H1 (cell line): ENCODE measurements around the gene SLC13A4. TPM values are rescaled to one million over a fixed set of nuclear protein-coding genes. Genes with fewer than 3 reads are reported as not detected.

ENCODE experiments used
- CTCF ChIA-PET: fragments of 300-600 bp; sonication (Branson Sonifier 250); formaldehyde crosslinking; loops from one replicate; lab custom pipeline; 2021; ENCODE audit not compliant: partially characterized antibody; lab: Charles Lee
- POLR2A ChIA-PET: fragments of 300-600 bp; sonication (Branson Sonifier 250); formaldehyde crosslinking; loops from one replicate; lab custom pipeline; 2021; ENCODE audit warnings: inconsistent platforms; ENCODE audit not compliant: partially characterized antibody; lab: Charles Lee
- DNase-seq, 2 experiments: peaks; one replicate each; pipeline versions ENCODE4 v3.0.0 to v3.0.0-alpha.2; 2010 to 2022; ENCODE audit warnings: low spot score in 2 of 2, low read depth in 1 of 2, mixed read lengths in 1 of 2
- FAIRE-seq: peaks from 2 replicates; lab custom pipeline; 2011; peaks lifted over from hg19 to GRCh38; lab: Jason Lieb, UNC
- H2AFZ ChIP-seq: 2 replicates; pipeline ENCODE4 v1.8.1; 2012; ENCODE audit warnings: low read length, inconsistent platforms
- H2AK5ac ChIP-seq: 2 replicates; pipeline ENCODE4 v1.6.1; 2013; ENCODE audit warnings: low read depth, low read length
- H2BK120ac ChIP-seq: replicated peaks from 2 replicates; pipeline ENCODE3; 2013; ENCODE audit warnings: low read depth, low read length, inconsistent platforms
- H2BK12ac ChIP-seq: 2 replicates; pipeline ENCODE4 v1.6.1; 2013; ENCODE audit warnings: low read depth, low read length
- H2BK15ac ChIP-seq: 2 replicates; pipeline ENCODE4 v1.6.1; 2013; ENCODE audit warnings: low read length
- H2BK20ac ChIP-seq: 2 replicates; pipeline ENCODE4 v1.6.1; 2013; ENCODE audit warnings: low read length
- H2BK5ac ChIP-seq: 2 replicates; pipeline ENCODE4 v1.6.1; 2013; ENCODE audit warnings: low read depth, low read length
- H3K14ac ChIP-seq: 2 replicates; pipeline ENCODE4 v1.6.1; 2013; ENCODE audit warnings: inconsistent platforms; ENCODE audit not compliant: insufficient read length
- H3K18ac ChIP-seq: 2 replicates; pipeline ENCODE4 v1.6.1; 2013; ENCODE audit warnings: low read length; ENCODE audit errors: extremely low read depth
- H3K23ac ChIP-seq: 2 replicates; pipeline ENCODE4 v1.6.1; 2013; ENCODE audit warnings: inconsistent platforms; ENCODE audit not compliant: insufficient read length
- H3K23me2 ChIP-seq: 2 replicates; pipeline ENCODE4 v1.6.1; 2013; ENCODE audit warnings: low read depth, low read length
- H3K27ac ChIP-seq: 2 replicates; pipeline ENCODE4 v1.6.1; 2011; ENCODE audit warnings: low read depth, low read length, inconsistent platforms
- H3K27me3 ChIP-seq, 4 experiments: replicated peaks in 1 of 4; 1 replicate in 1 of 4; 2 replicates in 3 of 4; pipeline versions ENCODE4 v1.6.1 to v1.8.1; 2011 to 2013; ENCODE audit warnings: low read length in 3 of 4, mild to moderate bottlenecking in 3 of 4, inconsistent platforms in 2 of 4, mixed read lengths in 2 of 4, moderate library complexity in 1 of 4; ENCODE audit not compliant: control insufficient read depth in 3 of 4, insufficient read depth in 3 of 4; ENCODE audit errors: extremely low read depth in 1 of 4
- H3K36me3 ChIP-seq, 4 experiments: 2 replicates each; pipeline versions ENCODE4 v1.6.1 to v1.8.1; 2011 to 2013; ENCODE audit warnings: mild to moderate bottlenecking in 4 of 4, low read length in 3 of 4, moderate library complexity in 2 of 4, control low read depth in 1 of 4, inconsistent platforms in 1 of 4; ENCODE audit not compliant: insufficient read depth in 4 of 4, control insufficient read depth in 2 of 4
- H3K4ac ChIP-seq: replicated peaks from 2 replicates; pipeline ENCODE3; 2013; ENCODE audit warnings: low read length, low read depth, mixed read lengths, inconsistent platforms; ENCODE audit not compliant: insufficient read length
- H3K4me1 ChIP-seq, 4 experiments: replicated peaks in 1 of 4; 1 replicate in 1 of 4; 2 replicates in 3 of 4; pipeline versions ENCODE4 v1.6.1 to v1.8.1; 2011 to 2013; ENCODE audit warnings: low read length in 3 of 4, inconsistent platforms in 2 of 4, mixed read lengths in 1 of 4; ENCODE audit not compliant: insufficient read depth in 4 of 4, control insufficient read depth in 3 of 4
- H3K4me2 ChIP-seq, 2 experiments: 2 replicates each; pipeline versions ENCODE4 v1.6.1 to v1.8.1; 2011 to 2013; ENCODE audit warnings: low read depth in 2 of 2, low read length in 2 of 2, control low read depth in 1 of 2, inconsistent platforms in 1 of 2, mild to moderate bottlenecking in 1 of 2; ENCODE audit not compliant: insufficient read depth in 1 of 2
- H3K4me3 ChIP-seq, 4 experiments: fragments of 200-600, 300-600 bp in 1 of 4; sonication (generic), shearing (Covaris generic), sonication (Bioruptor Twin) in 1 of 4; 2 replicates each; pipeline versions ENCODE4 v1.5.1 to v1.8.1; 2011 to 2016; ENCODE audit warnings: low read length in 4 of 4, low read depth in 3 of 4, control low read depth in 2 of 4, inconsistent platforms in 2 of 4, mild to moderate bottlenecking in 2 of 4, mixed read lengths in 1 of 4, moderate library complexity in 1 of 4; ENCODE audit not compliant: insufficient read depth in 2 of 4; ENCODE audit errors: extremely low read depth in 1 of 4
- H3K56ac ChIP-seq: replicated peaks from 2 replicates; pipeline ENCODE3; 2013; ENCODE audit warnings: low read depth, mild to moderate bottlenecking, mixed read lengths, low read length, inconsistent platforms; ENCODE audit not compliant: insufficient read length
- H3K79me1 ChIP-seq: 2 replicates; pipeline ENCODE4 v1.6.1; 2013; ENCODE audit warnings: low read depth, low read length, control low read depth
- H3K79me2 ChIP-seq, 2 experiments: 2 replicates each; pipeline versions ENCODE4 v1.6.1 to v1.8.1; 2012 to 2013; ENCODE audit warnings: low read length in 2 of 2, mild to moderate bottlenecking in 2 of 2, inconsistent platforms in 1 of 2; ENCODE audit not compliant: insufficient read depth in 2 of 2, control insufficient read depth in 1 of 2
- H3K9ac ChIP-seq, 4 experiments: replicated peaks in 1 of 4; 1 replicate in 1 of 4; 2 replicates in 3 of 4; pipeline versions ENCODE4 v1.6.1 to v1.8.1; 2011 to 2013; ENCODE audit warnings: low read depth in 3 of 4, low read length in 3 of 4, control low read depth in 2 of 4, mild to moderate bottlenecking in 2 of 4, moderate library complexity in 2 of 4, inconsistent platforms in 1 of 4; ENCODE audit errors: extremely low read depth in 1 of 4
- H3K9me3 ChIP-seq, 2 experiments: 2 replicates each; pipeline versions ENCODE4 v1.6.1 to v1.8.1; 2012 to 2013; ENCODE audit warnings: mild to moderate bottlenecking in 2 of 2, moderate library complexity in 2 of 2, control low read depth in 1 of 2, inconsistent platforms in 1 of 2, low read depth in 1 of 2, low read length in 1 of 2, mixed read lengths in 1 of 2; ENCODE audit not compliant: insufficient read depth in 2 of 2
- H4K20me1 ChIP-seq, 2 experiments: replicated peaks in 1 of 2; 2 replicates each; pipeline versions ENCODE3 to v1.8.1; 2011 to 2013; ENCODE audit warnings: inconsistent platforms in 2 of 2, low read length in 2 of 2, mild to moderate bottlenecking in 1 of 2; ENCODE audit not compliant: insufficient read depth in 2 of 2, control insufficient read depth in 1 of 2
- H4K5ac ChIP-seq: 2 replicates; pipeline ENCODE4 v1.6.1; 2013; ENCODE audit warnings: low read length, low read depth, mixed read lengths, inconsistent platforms; ENCODE audit not compliant: insufficient read length
- H4K8ac ChIP-seq: 2 replicates; pipeline ENCODE4 v1.8.0; 2013; ENCODE audit warnings: mild to moderate bottlenecking, moderate library complexity, low read length, inconsistent platforms; ENCODE audit not compliant: insufficient read depth; ENCODE audit errors: extremely low read depth
- H4K91ac ChIP-seq: replicated peaks from 2 replicates; pipeline ENCODE3; 2013; ENCODE audit warnings: low read length, mixed read lengths, inconsistent platforms; ENCODE audit not compliant: insufficient read length
- CEBPB ChIP-seq: IDR thresholded peaks from 2 replicates; pipeline ENCODE4 v1.6.1; 2012; ENCODE audit warnings: low read depth, low read length
- POLR2A ChIP-seq, 2 experiments: IDR thresholded peaks; 1 replicate in 1 of 2; 2 replicates in 1 of 2; pipeline ENCODE4 v1.6.1; 2011; ENCODE audit warnings: low read depth in 2 of 2, low read length in 2 of 2, mild to moderate bottlenecking in 2 of 2; ENCODE audit errors: control extremely low read depth in 1 of 2
- RNF2 ChIP-seq: fragments of 200-900, 300-1000 bp; sonication (generic); IDR thresholded peaks from 2 replicates; pipeline ENCODE4 v1.7.1; 2016; ENCODE audit warnings: borderline replicate concordance, low read depth, mild to moderate bottlenecking, antibody characterized with exemption, low read length; ENCODE audit not compliant: poor library complexity, severe bottlenecking; ENCODE audit errors: missing control alignments
- TAF7 ChIP-seq: optimal IDR thresholded peaks from 2 replicates; pipeline ENCODE3; 2011; ENCODE audit warnings: low read depth, mild to moderate bottlenecking, inconsistent platforms, low read length, moderate library complexity, borderline replicate concordance
- TBP ChIP-seq: IDR thresholded peaks from 2 replicates; pipeline ENCODE4 v1.6.1; 2011; ENCODE audit warnings: low read depth, low read length, improper control_type of control experiment
- TCF12 ChIP-seq: IDR thresholded peaks from 2 replicates; pipeline ENCODE4 v1.6.1; 2011; ENCODE audit warnings: low read depth, mild to moderate bottlenecking, low read length
- WGBS, 2 experiments: shearing (Covaris generic) in 1 of 2; methylation state at CpG; one replicate each; pipeline versions ENCODE4 v1.1.6 to v1.1.7; 2013 to 2015; ENCODE audit warnings: low lambda C conversion rate in 2 of 2, mixed read lengths in 2 of 2, inconsistent platforms in 1 of 2, low coverage in 1 of 2, missing lambda C conversion rate in 1 of 2; ENCODE audit not compliant: insufficient replicate concordance in 2 of 2, insufficient coverage in 1 of 2, insufficient read length in 1 of 2; ENCODE audit errors: extremely low coverage in 1 of 2, missing lambda C conversion rate in 1 of 2; 5-methylcytosine and 5-hydroxymethylcytosine counted together
- polyA plus RNA-seq, 7 experiments: library from polyadenylated mRNA; depleted of rRNA in 3 of 7; stranded (reverse) in 5 of 7; unstranded in 2 of 7; fragments of >200 nt in 5 of 7; fragments of 200-250 nt in 2 of 7; gene quantifications; 1 replicate in 5 of 7; 2 replicates in 1 of 7; 4 replicates in 1 of 7; pipeline versions ENCODE4 v1.2.1 to v1.2.3, GENCODE V29; 2011 to 2013; ENCODE audit warnings: missing spikeins in 2 of 7, mixed read lengths in 2 of 7
- total RNA-seq: library from RNA; stranded (reverse); fragmentation: NEBNext Ultra II Directional; extraction: Animal tissue kit (Norgen Biotek cat#: 25700); gene quantifications from 2 replicates; pipeline ENCODE4 v1.2.1, GENCODE V29; 2021

The SLC13A4 gene
- total and polyA plus RNA-seq, 2 of the 8 experiments (the other 6 are each of a cell fraction or from before 2014, with no cell fraction given), result 3.9 to 7.5 TPM

DNA sequence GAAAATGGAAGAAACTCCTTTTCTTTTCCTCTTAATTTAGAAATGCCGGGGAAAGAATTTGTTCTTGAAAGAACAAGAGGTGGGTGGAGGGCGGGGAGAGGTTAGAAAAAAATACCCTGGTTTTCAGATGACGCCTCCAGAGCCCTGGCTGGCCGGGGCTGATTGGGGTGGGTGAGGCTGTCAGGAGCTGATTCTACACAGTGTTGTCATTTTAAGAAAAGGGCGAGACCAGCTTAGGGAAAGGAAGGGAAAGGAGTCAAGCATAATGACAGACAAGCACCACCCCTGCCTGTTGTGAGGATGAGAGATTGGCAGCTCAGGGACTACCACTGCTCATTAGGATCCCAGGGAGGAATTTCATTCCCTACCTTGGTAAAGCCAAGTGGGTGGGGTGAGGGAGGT lies 30.5 kb upstream of the SLC13A4 start:
- H3K27ac ChIP-seq, result no peak overlapping the region
- H4K20me1 ChIP-seq, result no peaks in the 10 kb centered on the region

More for the DNA sequence above, 30.5 kb upstream of the SLC13A4 start:
- H2AFZ ChIP-seq, result peak overlapping the region; percentile 71
- H3K27me3 ChIP-seq, result no peaks in the 10 kb centered on the region
- H3K9me3 ChIP-seq, result peaks cover 2% of the 10 kb centered on the region in 2 experiments
- FAIRE-seq, result no peak
- H3K4me1 ChIP-seq, result peaks cover 2 to 14% (median 5%) of the 10 kb centered on the region in 4 experiments; a peak in 5 of 7 replicates
- no peak overlapping the region for H3K23ac ChIP-seq
- no peak overlapping the region for H3K9ac ChIP-seq
- ChIA-PET POLR2A (interaction anchor here (1.4 kb wide), 1 partner anchor 9 kb away, joined by 3 read pairs; the partner anchor contains the start of gene FAM180A), CTCF (interaction anchor here (0.7 to 1.3 kb wide), 3 partner anchors 43 to 54 kb away, joined by 3 to 5 read pairs (median 3); no protein-coding TSS in a partner anchor)
- no peak overlapping the region for H2BK15ac ChIP-seq
- no peak overlapping the region for H3K18ac ChIP-seq
- no peaks in the 10 kb centered on the region for H3K23me2 ChIP-seq
- no peak overlapping the region for H3K4me3 ChIP-seq
- H2BK20ac ChIP-seq, result no peak overlapping the region; the same call in 1 of the 2 replicates
- no peak overlapping the region; the same call in 1 of the 2 replicates for H2BK5ac ChIP-seq
- no peak overlapping the region for H3K4me2 ChIP-seq
- no peak for DNase-seq
- no peak overlapping the region for H3K4ac ChIP-seq
- no peak overlapping the region for H4K5ac ChIP-seq
- H3K36me3 ChIP-seq, result no peaks in the 10 kb centered on the region
- H2BK120ac ChIP-seq, result no peak overlapping the region
- H2BK12ac ChIP-seq, result peak overlapping the region; percentile 41; the same call in 1 of the 2 replicates
- no peak overlapping the region for H4K8ac ChIP-seq
- H3K14ac ChIP-seq, result no peak overlapping the region
- no peaks in the 10 kb centered on the region for H3K79me2 ChIP-seq
- H3K56ac ChIP-seq, result no peak overlapping the region
- no peak overlapping the region for H4K91ac ChIP-seq
- no peaks in the 10 kb centered on the region for H3K79me1 ChIP-seq
- no peak overlapping the region for H2AK5ac ChIP-seq
- 71% methylated on average over 5 of the region's 5 CpGs; no CpG with 5 or more reads in 1 of the 2 experiments for WGBS, 2 experiments
- no peak for TF ChIP-seq TCF12
- TF ChIP-seq TAF7, result peak; percentile 87
- TF ChIP-seq POLR2A (IDR thresholded peaks at IDR 0.05; ENCODE audit: control extremely low read depth in 1 of 2, low read depth in 2 of 2, low read length in 2 of 2), result 0 out of 3 replicates have a peak, but pooled peaks of 1 of the 2 experiments have one; percentile 21
- TF ChIP-seq CEBPB, result no peak
- no peak for TF ChIP-seq RNF2
- TF ChIP-seq TBP, result peak; percentile 46; the same call in 1 of the 2 replicates
